ENCODE data around the gene TTLL10.
"Not testable (repeated sequence)": the region's sequence is repeated elsewhere in the genome, so short reads cannot be mapped to it uniquely, and the experiment has no call there.

Gene TTLL10

GRCh38 chr1:1141244-1141910, 32.3 kb upstream of the TTLL10 start:
- DNase-seq (ENCODE audit: low read depth in 2 of 2): no peak

GRCh38 chr1:1141911-1142250, 31.8 kb upstream of the TTLL10 start:
- DNase-seq (ENCODE audit: low read depth in 2 of 2): no peak

- DNase-seq (ENCODE audit: low read depth in 2 of 2): not testable (repeated sequence)
Measured at GRCh38 chr1:1142352-1142751, 31.3 kb upstream of the TTLL10 start.

- DNase-seq (ENCODE audit: low read depth in 2 of 2): no peak
Measured at GRCh38 chr1:1142844-1143243, 30.8 kb upstream of the TTLL10 start.

GRCh38 chr1:1143636-1144035, 30.0 kb upstream of the TTLL10 start:
- DNase-seq (ENCODE audit: low read depth in 2 of 2): no peak

GRCh38 chr1:1144122-1144842, 29.4 kb upstream of the TTLL10 start:
- peak; percentile 36 to 43 for DNase-seq (ENCODE audit: low read depth in 2 of 2)

- DNase-seq (ENCODE audit: low read depth in 2 of 2): no peak
Measured at GRCh38 chr1:1144843-1145546, 28.7 kb upstream of the TTLL10 start.

- DNase-seq (ENCODE audit: low read depth in 2 of 2): no peak
Measured at GRCh38 chr1:1145547-1145914, 28.1 kb upstream of the TTLL10 start.

GRCh38 chr1:1146026-1146425, 27.7 kb upstream of the TTLL10 start:
- no peak for DNase-seq (ENCODE audit: low read depth in 2 of 2)

DNA sequence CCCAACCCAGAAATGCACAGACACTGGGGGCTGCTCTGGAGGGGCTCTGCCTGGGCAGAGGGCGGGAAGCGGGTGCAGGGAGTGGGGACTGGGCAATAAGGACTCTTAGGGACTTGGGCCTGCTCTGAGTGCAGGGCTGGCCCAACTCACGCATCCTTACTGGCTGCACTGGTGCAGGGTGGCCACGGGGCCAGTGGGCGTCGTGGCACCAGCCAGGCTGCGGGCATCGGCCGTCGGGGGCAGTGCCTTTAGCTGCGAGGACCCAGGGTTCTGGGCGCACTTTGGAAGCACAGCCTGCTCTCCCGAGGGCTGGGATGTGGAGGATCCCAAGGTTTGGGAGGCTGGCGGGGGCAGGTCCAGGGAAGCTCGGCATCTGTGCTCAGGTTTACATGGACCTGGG, 27.1 kb upstream of the TTLL10 start:
- no peak for DNase-seq (ENCODE audit: low read depth in 2 of 2)

DNA sequence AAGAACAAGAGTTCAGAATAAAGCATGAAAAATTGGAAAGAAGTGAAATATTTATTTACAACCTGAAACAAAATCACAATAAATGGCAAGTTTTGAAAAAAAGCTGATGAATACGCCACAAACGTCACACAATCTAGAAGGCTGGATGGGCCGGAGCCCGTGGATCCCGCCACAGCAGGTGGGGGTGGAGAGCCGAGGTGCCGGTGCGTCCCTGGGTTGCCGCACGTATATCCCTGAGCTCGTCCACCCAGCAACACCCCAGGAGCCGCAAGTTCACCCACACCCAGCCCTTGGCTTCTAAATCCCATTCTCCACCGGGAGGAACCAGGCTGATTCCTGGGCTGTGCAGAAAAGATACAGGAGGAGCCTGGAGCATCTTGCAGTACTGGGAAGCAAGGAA, 25.6 kb upstream of the TTLL10 start:
- DNase-seq (ENCODE audit: low read depth in 2 of 2): no peak

DNA sequence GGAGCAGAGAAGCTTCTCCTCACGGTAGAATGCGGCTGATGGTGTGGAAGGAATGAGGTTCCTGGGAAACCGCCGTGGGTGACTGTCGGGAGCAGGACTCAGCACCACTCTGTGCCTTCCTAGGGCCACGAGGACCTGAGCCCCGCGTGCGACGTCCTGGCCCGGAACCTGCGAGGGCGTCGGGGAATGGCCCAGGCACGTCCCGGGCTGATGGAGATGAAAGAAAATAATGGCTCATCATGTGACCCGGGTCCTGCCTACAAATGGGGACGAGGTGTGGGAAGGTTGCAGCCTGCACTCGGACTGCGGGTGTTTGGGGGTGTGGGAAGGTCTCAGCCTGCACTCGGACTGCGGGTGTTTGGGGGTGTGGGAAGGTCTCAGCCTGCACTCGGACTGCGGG, 25.1 kb upstream of the TTLL10 start:
- no peak for DNase-seq (ENCODE audit: low read depth in 2 of 2)

- no peak for DNase-seq (ENCODE audit: low read depth in 2 of 2)
Measured at GRCh38 chr1:1149416-1149815, 24.3 kb upstream of the TTLL10 start.

DNA sequence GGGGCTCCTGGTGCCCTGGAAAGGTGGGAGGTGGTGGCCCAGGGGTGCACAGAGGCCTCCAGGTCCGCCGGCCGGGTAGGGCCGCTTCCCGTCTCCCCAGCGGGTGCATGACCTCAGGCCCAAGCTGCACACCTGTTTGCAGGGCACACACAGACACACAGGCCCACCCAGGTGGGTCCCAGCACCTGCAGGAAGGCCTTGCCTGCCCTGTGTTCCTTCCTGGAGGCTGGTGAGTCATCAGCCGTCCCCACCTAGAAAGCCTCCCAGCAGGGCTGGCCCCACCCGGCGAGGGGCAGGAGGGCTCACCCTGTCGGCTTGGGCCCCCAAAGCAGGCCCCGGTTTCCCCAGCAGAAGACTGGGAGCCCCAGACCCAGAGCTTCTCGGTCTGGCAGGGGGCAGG, 23.6 kb upstream of the TTLL10 start:
- no peak for DNase-seq (ENCODE audit: low read depth in 2 of 2)

DNA sequence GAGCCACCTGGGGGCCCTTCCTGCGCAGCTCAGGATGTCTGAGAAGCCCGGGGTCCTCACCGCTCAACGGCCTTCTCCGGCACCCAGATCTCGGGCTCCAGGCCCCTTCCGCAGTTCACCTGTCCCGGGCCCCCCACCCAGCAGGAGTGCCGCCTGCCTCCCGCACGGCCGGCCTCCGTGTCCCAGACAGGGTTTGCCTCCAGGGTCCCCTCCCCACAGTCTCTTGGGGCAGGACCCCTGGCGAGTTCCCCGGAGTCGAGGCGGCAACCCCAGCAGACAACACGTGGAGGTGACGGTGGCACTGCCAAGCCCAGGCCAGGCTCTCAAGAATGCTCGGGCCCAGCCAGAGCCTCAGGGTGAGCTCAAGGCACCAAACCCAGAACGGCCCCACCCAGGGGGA, 22.4 kb upstream of the TTLL10 start:
- DNase-seq (ENCODE audit: low read depth in 2 of 2): no peak

GRCh38 chr1:1152431-1152830, 21.2 kb upstream of the TTLL10 start:
- not testable (repeated sequence) for DNase-seq (ENCODE audit: low read depth in 2 of 2)

- DNase-seq (ENCODE audit: low read depth in 2 of 2): not testable (repeated sequence)
Measured at GRCh38 chr1:1153215-1153614, 20.5 kb upstream of the TTLL10 start.

GRCh38 chr1:1153874-1154273, 19.8 kb upstream of the TTLL10 start:
- DNase-seq (ENCODE audit: low read depth in 2 of 2): no peak

GRCh38 chr1:1155258-1155657, 18.4 kb upstream of the TTLL10 start:
- DNase-seq (ENCODE audit: low read depth in 2 of 2): no peak

DNA sequence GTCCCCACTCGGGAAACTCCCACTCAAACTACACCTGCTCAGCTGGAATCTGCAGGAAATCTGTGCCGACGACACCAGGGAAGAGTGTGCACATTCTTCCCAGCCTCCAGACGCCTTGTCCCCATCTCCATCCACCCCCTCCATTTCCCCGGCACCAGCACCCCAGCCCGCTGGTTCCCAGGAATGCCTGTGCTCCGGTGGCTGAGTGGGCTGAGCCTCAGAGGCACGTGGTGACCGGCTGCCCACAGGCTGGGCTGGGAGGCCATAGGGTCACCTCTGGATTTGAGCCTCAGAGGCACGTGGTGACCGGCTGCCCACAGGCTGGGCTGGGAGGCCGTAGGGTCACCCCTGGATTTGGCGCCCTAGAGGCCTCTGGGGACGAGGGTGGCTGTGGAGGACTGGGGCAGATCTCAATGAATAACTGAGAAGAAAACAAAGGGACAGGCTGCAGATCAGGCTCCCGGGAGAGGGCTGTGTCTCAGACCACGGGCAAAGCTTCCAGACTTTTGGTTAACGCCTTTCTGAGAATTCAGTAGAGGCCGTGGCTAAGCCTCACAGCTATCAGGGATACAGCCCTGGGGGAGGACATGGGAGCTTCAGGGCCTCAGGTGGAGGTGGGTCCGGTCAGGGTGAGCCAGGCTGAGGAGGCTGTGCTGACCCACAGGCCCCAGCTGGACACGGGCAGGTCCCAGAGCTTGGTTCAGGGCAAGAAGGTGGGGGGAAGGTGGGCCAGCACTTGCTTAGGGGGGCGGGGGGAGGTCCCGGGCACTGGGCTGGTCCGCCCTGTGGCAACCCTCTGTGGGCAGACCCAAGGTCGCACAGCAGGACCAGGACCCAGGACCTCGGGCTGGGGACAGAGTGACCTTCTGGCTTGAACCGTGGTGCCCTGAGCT, 17.3 kb upstream of the TTLL10 start:
- DNase-seq (ENCODE audit: low read depth in 2 of 2): no peak

- no peak for DNase-seq (ENCODE audit: low read depth in 2 of 2)
Measured at GRCh38 chr1:1157033-1157365, 16.7 kb upstream of the TTLL10 start.

- peak; percentile 51 to 64 for DNase-seq (ENCODE audit: low read depth in 2 of 2)
Measured at GRCh38 chr1:1157426-1157913, 16.2 kb upstream of the TTLL10 start.
